ENCODE data around the gene BLID. TPM values are rescaled to one million over a fixed set of nuclear protein-coding genes. Genes with fewer than 3 reads are reported as not detected.
A peak's percentile ranks its signal among the peaks of the same experiment; 100 is the strongest.

Gene BLID
- polyA plus RNA-seq, 12 donors, result not detected

DNA sequence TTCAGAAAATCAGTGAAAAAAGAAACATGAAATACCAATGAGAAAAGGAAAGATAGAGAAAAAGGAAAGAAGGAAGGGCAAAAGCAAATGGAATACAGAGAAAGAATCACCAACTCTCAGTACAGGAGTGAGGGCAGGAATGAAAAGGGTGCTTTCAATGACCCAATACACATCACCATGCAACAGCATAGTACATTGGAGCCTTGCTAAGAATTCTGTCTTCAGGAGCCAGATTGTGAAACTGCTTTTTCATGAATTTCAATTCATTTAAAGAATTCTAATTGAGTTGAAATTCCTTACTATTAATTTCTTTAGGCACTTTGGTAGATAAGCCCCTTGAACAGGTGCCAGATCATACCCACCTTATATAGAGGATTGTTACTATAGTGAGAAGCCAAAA, 34.9 kb downstream of the BLID start:
- DNase-seq, result no peak

GRCh38 chr11:122077459-122077858, 38.6 kb downstream of the BLID start:
- no peak for DNase-seq

DNA sequence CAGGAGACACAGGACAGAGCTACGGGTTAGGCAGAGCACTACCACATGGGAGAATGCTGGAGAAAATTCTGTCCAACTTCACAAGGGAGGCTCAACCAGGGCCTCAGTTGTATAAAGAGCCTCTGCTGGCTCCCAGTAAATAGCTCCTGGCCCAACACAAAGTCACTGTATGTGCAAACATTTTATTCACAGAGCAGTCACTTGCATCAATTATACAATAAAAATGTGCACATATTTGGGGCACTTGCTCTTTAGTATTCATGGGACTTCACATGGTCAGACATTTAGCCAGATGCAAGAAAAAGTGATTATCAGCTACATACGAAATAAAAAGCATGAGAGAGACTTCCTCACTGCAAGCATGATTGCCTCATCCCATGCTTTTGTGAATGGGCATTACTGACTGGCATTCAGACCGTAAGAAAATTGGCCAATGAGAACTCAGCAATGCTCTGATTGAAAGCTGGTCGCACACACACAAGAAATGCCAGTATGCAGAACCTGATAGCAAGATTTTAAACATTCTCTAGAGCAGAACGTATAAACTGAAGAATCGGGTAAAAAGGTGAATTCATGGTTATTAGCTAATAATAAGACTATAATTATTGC, 39.4 kb downstream of the BLID start:
- no peak for DNase-seq

DNA sequence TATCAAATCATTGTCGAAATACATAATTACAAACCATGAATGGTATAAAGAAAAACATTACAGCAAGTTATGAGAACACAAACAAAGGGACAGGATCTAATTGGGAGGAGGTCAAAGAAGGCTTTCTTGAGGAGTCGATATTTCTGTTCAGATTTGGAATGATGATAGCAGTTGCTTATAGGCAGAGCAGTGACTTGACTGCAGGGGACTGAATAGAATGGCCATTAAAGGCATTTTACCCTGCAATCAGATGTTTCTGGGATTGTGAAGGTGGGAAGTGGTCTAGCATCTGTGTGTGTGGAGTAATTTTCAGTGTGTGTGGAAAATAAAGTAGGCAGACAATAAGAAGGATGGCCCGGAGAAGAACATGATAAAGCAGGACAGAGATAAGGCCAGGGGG, 41.0 kb downstream of the BLID start:
- no peak for DNase-seq

- no peak for DNase-seq
Measured at GRCh38 chr11:122074022-122074421, 42.0 kb downstream of the BLID start.

GRCh38 chr11:122071709-122072202, 44.3 kb downstream of the BLID start:
- DNase-seq, result no peak

- DNase-seq, result peak; percentile 75
Measured at GRCh38 chr11:122069707-122070360, 46.2 kb downstream of the BLID start.

GRCh38 chr11:122068837-122069236, 47.2 kb downstream of the BLID start:
- DNase-seq, result no peak

DNA sequence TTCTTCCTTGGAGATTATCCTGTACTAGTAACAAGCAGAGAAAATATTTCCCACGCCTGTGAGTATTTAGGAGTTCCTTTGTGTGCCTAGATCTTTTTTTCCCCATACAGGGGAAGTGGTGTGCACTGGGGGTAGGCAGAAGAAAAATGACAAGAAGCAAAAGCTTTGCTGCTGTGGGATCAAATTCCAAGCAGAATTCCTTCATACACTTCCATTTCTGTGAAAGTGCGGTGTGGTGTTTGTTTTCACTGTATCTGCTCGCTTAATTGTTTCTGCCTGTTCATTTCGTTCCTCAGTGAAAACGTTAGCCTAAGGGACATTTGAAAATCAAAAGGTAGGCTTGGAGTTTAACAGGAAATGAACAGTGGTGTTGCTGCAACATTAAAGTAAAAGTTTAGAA, 47.9 kb downstream of the BLID start:
- DNase-seq, result no peak
